K562 (cell line): ENCODE results near the gene TAS2R9. TPM values are rescaled to one million over a fixed set of nuclear protein-coding genes. Genes with fewer than 3 reads are reported as not detected.

Source experiments
- ATAC-seq: fragments of 200-7000 bp; cut with Tn5 transposase; 3 replicates; pipeline ENCODE4 v1.9.1; 2020; ENCODE audit warnings: moderate library complexity
- BruUV-seq: library from RNA; stranded (reverse); fragments of 400-500 nt; replicated peaks from 2 replicates; lab custom pipeline; 2021; lab: Mats Ljungman, UMichigan
- CTCF ChIA-PET: fragments of 300-600 bp; formaldehyde crosslinking; extraction: SDS; loops from one replicate; lab custom pipeline; 2021; ENCODE audit warnings: low intra/inter-chr PET ratio; lab: Yijun Ruan, JAX
- POLR2A ChIA-PET: fragments of 300-600, 350-650 bp; sonication (Branson Sonifier 250); formaldehyde crosslinking; extraction: SDS; loops from one replicate; lab custom pipeline; 2021; ENCODE audit warnings: antibody characterized with exemption, inconsistent platforms; lab: Yijun Ruan, JAX
- DNase-seq, 4 experiments: peaks; one replicate each; pipeline versions ENCODE4 v3.0.0 to v3.0.0-alpha.2; 2011 to 2018; ENCODE audit warnings: low spot score in 3 of 4, mixed read lengths in 3 of 4; ENCODE audit errors: extremely low read depth in 1 of 4
- FAIRE-seq: peaks from 2 replicates; lab custom pipeline; 2011; peaks lifted over from hg19 to GRCh38; lab: Jason Lieb, UNC
- H2AFZ ChIP-seq: 2 replicates; pipeline ENCODE4 v1.6.0; 2011; ENCODE audit warnings: low read depth, low read length, control low read depth, inconsistent platforms
- H3K27ac ChIP-seq: fragments of 200-600 bp; 3 replicates; pipeline ENCODE4 v1.8.0; 2011; ENCODE audit warnings: low read depth, mild to moderate bottlenecking, control low read depth, inconsistent platforms, low read length, moderate library complexity, mixed read lengths; ENCODE audit errors: extremely low read depth
- H3K27me3 ChIP-seq, 2 experiments: fragments of 300-600 bp in 1 of 2; 2 replicates in 1 of 2; 3 replicates in 1 of 2; pipeline versions ENCODE4 v1.6.0 to v1.8.0; 2011; ENCODE audit warnings: inconsistent platforms in 2 of 2, low read length in 2 of 2, mild to moderate bottlenecking in 1 of 2, mixed read lengths in 1 of 2, moderate library complexity in 1 of 2; ENCODE audit not compliant: control insufficient read depth in 2 of 2, insufficient read depth in 2 of 2
- H3K36me3 ChIP-seq: fragments of 300-600 bp; 3 replicates; pipeline ENCODE4 v1.8.0; 2011; ENCODE audit warnings: mild to moderate bottlenecking, low read length, inconsistent platforms; ENCODE audit not compliant: control insufficient read depth, insufficient read depth
- H3K4me1 ChIP-seq, 2 experiments: fragments of 200-600 bp in 1 of 2; replicated peaks in 1 of 2; 2 replicates in 1 of 2; 3 replicates in 1 of 2; pipeline versions ENCODE4 v1.5.1 to v1.8.0; 2011; ENCODE audit warnings: inconsistent platforms in 2 of 2, low read length in 2 of 2, mild to moderate bottlenecking in 1 of 2, mixed read lengths in 1 of 2, moderate library complexity in 1 of 2; ENCODE audit not compliant: control insufficient read depth in 2 of 2, insufficient read depth in 2 of 2
- H3K4me2 ChIP-seq: 2 replicates; pipeline ENCODE4 v1.6.1; 2011; ENCODE audit warnings: low read length, control low read depth, inconsistent platforms, mixed read lengths; ENCODE audit not compliant: insufficient read depth
- H3K4me3 ChIP-seq: fragments of 200-600 bp; sonication (generic), shearing (Covaris generic); 2 replicates; pipeline ENCODE4 v1.5.1; 2016; ENCODE audit warnings: control low read depth, inconsistent platforms
- H3K79me2 ChIP-seq: fragments of 200-600 bp; 3 replicates; pipeline ENCODE4 v1.8.0; 2011; ENCODE audit warnings: low read length, inconsistent platforms; ENCODE audit not compliant: control insufficient read depth, insufficient read depth
- H3K9ac ChIP-seq, 2 experiments: 2 replicates each; pipeline versions ENCODE4 v1.6.0 to v1.6.1; 2011; ENCODE audit warnings: low read depth in 2 of 2, low read length in 2 of 2, control low read depth in 1 of 2, inconsistent platforms in 1 of 2, mild to moderate bottlenecking in 1 of 2, mixed read lengths in 1 of 2; ENCODE audit not compliant: insufficient read depth in 1 of 2
- H3K9me1 ChIP-seq: one replicate; pipeline ENCODE4 v1.6.0; 2011; ENCODE audit warnings: inconsistent platforms, mild to moderate bottlenecking, low read length, moderate library complexity; ENCODE audit not compliant: control insufficient read depth, insufficient read depth
- H3K9me3 ChIP-seq: replicated peaks from 2 replicates; pipeline ENCODE4 v1.5.1; 2011; ENCODE audit warnings: low read depth, low read length, inconsistent platforms; ENCODE audit not compliant: control insufficient read depth, insufficient read depth
- H4K20me1 ChIP-seq: replicated peaks from 2 replicates; pipeline ENCODE4 v1.6.1; 2011; ENCODE audit warnings: low read length, inconsistent platforms, mixed read lengths; ENCODE audit not compliant: control insufficient read depth, insufficient read depth
- NR2F6 ChIP-seq: fragments of 450-650 bp; formaldehyde crosslinking; IDR thresholded peaks from 2 replicates; pipeline ENCODE4 v1.4.0; 2020; ENCODE audit warnings: mild to moderate bottlenecking
- POLR3A ChIP-seq: IDR thresholded peaks from 2 replicates; pipeline ENCODE4 v1.6.1; 2011; ENCODE audit warnings: borderline replicate concordance, mild to moderate bottlenecking, moderate library complexity; ENCODE audit not compliant: insufficient read length, insufficient read depth; ENCODE audit errors: extremely low read depth
- PREB ChIP-seq: sonication (generic); formaldehyde crosslinking; IDR thresholded peaks from 2 replicates; pipeline ENCODE4 v1.8.1; 2023; ENCODE audit warnings: mild to moderate bottlenecking, missing genetic modification reagents
- TAL1 ChIP-seq: fragments of 450-650 bp; IDR thresholded peaks from 2 replicates; pipeline ENCODE4 v1.6.1; 2016; ENCODE audit warnings: mild to moderate bottlenecking
- XRCC3 ChIP-seq: fragments of 450-650 bp; IDR thresholded peaks from 2 replicates; pipeline ENCODE4 v1.6.1; 2017; ENCODE audit warnings: mild to moderate bottlenecking, moderate library complexity
- XRCC5 ChIP-seq: fragments of 200-400 bp; formaldehyde crosslinking; IDR thresholded peaks from 2 replicates; pipeline ENCODE4 v1.6.1; 2017; ENCODE audit warnings: low read depth, mild to moderate bottlenecking, low read length
- ZNF584 ChIP-seq: fragments of 200-800 bp; sonication (Bioruptor generic); IDR thresholded peaks from 2 replicates; pipeline ENCODE4 v1.6.1; 2016; ENCODE audit warnings: low read depth, mild to moderate bottlenecking, missing genetic modification characterization, missing compliant biosample characterization
- WGBS: fragments of 100-300 bp; shearing (Covaris generic); methylation state at CpG from one replicate; pipeline ENCODE4 v1.1.6; 2016; ENCODE audit warnings: low coverage, mixed read lengths; ENCODE audit not compliant: insufficient coverage; ENCODE audit errors: missing lambda C conversion rate; 5-methylcytosine and 5-hydroxymethylcytosine counted together
- in situ Hi-C: fragments of 300-500 bp; cut with MboI; formaldehyde crosslinking; loops from 4 replicates; pipeline ENCODE4 v1.15.0; 2018; ENCODE audit warnings: inconsistent platforms, mixed read lengths
- intact Hi-C: fragments of 100-400 bp; cut with micrococcal nuclease; formaldehyde crosslinking; loops from 2 replicates; pipeline ENCODE4 v1.14.2; 2022
- polyA plus RNA-seq, 8 experiments: library from polyadenylated mRNA; depleted of rRNA in 4 of 8; stranded (reverse) in 5 of 8; unstranded in 3 of 8; fragments of >200 nt; fragmentation: Nextera tagmentation in 2 of 8; fragmentation: Illumina TruSeq in 1 of 8; extraction: Ambion mirVana in 2 of 8; extraction: Trizol in 1 of 8; gene quantifications; 2 replicates each; pipeline versions ENCODE4 v1.2.1 to v1.2.3, GENCODE V29; 2011 to 2014; ENCODE audit warnings: inconsistent platforms in 1 of 8, missing spikeins in 1 of 8
- total RNA-seq, 7 experiments: library from RNA; depleted of rRNA in 6 of 7; stranded (reverse); fragments of >200 nt in 6 of 7; fragmentation: Illumina TruSeq in 2 of 7; extraction: Trizol in 2 of 7; gene quantifications; 2 replicates each; pipeline versions ENCODE4 v1.2.1 to v1.2.3, GENCODE V29; 2011 to 2021; ENCODE audit warnings: low replicate concordance in 1 of 7
- TF ChIP-seq, protein P1 (sequence below), 3 experiments: fragments of 200-800 bp in 1 of 3; sonication (Bioruptor generic) in 1 of 3; sonication (generic) in 1 of 3; formaldehyde crosslinking in 1 of 3; IDR thresholded peaks; 2 replicates each; pipeline versions ENCODE4 v1.6.1 to v1.8.0; 2016 to 2022; ENCODE audit warnings: mild to moderate bottlenecking in 2 of 3, missing compliant biosample characterization in 2 of 3, missing genetic modification characterization in 2 of 3, missing genetic modification reagents in 1 of 3

The TAS2R9 gene
- total and polyA plus RNA-seq, 9 of the 15 experiments (the other 6 are each of a cell fraction or from before 2014, with no cell fraction given): not detected

DNA sequence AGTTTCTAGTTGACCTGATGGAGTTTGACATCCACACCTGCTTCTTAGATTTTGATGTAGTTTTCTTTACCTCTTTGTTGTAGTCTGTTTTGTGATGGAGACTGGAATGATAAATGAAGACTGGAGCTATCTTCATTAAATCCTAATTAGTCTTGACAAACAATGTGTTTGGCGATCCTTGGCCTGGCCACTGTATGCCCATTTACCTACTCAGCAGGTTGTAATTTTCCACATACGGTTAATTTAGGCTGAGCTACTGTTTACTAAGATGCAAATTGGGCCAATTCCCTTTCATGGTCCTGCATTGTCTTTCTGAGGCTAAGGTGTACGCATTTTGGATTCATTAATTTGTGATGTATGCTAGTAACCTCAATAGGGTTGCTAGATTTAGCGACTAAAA, 7.4 kb downstream of the TAS2R9 start, which contains the start of gene TAS2R7:
TSS of gene TAS2R7 (minus strand) at position 41 of the 400 bp plus-strand sequence. CDS start 57 bp downstream, outside the sequence.
- Histone ChIP-seq H3K79me2 (no peaks in the 10 kb centered on the region), H3K4me3 (no peak within 1 kb of the TSS), H3K9me3 (no peaks in the 10 kb centered on the region), H3K4me1 (no peaks in the 10 kb centered on the region), H3K36me3 (no peaks in the 10 kb centered on the region), H3K4me2 (no peak within 1 kb of the TSS), H2AFZ (no peak within 1 kb of the TSS), H3K9me1 (no peaks in the 10 kb centered on the region), H3K27me3 (no peaks in the 10 kb centered on the region), H3K9ac (no peak within 1 kb of the TSS), H4K20me1 (no peaks in the 10 kb centered on the region), H3K27ac (no peak within 1 kb of the TSS)
- intact Hi-C loops: no loop called here
- BruUV-seq: no TSS peak
- ATAC-seq (no peak), DNase-seq (no peak), FAIRE-seq (no peak)
- WGBS: 2% methylated on average over 4 of the region's 4 CpGs
- ChIA-PET CTCF (no interaction called here), POLR2A (no interaction called here)
- TF ChIP-seq TAL1 (no peak), NR2F6 (CRISPR knock-in tag) (no peak), ZNF584 (CRISPR knock-in tag) (no peak), XRCC5 (no peak), XRCC3 (no peak), PREB (CRISPR knock-in tag) (no peak), POLR3A (no peak)
- TF ChIP-seq, protein P1, sequence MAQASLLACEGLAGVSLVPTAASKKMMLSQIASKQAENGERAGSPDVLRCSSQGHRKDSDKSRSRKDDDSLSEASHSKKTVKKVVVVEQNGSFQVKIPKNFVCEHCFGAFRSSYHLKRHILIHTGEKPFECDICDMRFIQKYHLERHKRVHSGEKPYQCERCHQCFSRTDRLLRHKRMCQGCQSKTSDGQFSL (CRISPR knock-in tag; IDR thresholded peaks at IDR 0.05): no peak
- TF ChIP-seq, protein P1 (tag; IDR thresholded peaks at IDR 0.05): no peak
- in situ Hi-C loops: no loop called here
